ENCODE data around the gene RIMKLA. TPM values are rescaled to one million over a fixed set of nuclear protein-coding genes. Genes with fewer than 3 reads are reported as not detected.

The RIMKLA gene
- total and polyA plus RNA-seq, 2 experiments from 2014 or later = 4.1 to 6.6 TPM

DNA sequence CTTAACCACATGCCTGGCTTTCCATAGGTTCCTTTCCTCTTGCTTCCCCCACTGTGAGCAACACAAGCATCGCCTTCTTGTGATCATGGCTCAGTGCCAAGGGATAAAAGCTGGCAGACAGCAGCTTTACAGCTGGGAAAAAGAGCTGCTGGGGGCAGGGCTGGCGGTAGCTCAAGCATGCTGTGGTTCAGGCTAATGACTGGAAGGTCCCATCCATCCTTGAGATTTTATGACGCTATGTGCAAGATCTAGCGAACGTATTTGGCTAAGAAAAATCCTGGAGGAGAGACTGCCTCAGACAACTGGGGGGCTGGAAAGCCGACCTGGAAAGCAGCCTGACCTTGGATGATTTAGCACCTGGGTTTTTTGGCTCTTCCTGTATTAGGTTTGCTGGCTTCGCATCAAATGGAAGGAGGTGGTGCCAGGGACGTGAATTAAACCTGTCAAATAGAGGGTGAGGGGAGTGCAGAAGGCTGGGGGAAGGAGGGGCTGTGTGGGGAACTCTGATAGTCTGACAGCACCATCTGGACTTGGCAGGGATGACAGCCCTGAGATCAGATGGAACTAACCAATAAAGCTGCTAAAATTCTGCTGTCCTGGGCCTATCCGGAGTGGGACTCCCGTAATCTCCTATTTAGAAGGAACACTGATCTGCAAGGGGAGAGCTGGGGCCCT, 40.5 kb downstream of the RIMKLA start:
- Histone ChIP-seq H3K36me3 (ENCODE audit: insufficient read depth) (no peaks in the 10 kb centered on the region), H2AFZ (no peak overlapping the region), H3K4me1 (ENCODE audit: insufficient read depth) (peaks cover 27% of the 10 kb centered on the region), H4K20me1 (replicated peaks; ENCODE audit: insufficient read depth) (no peaks in the 10 kb centered on the region), H3K4me3 (no peak overlapping the region), H3F3A (replicated peaks; ENCODE audit: low read depth) (no peaks in the 10 kb centered on the region), H3K27ac (ENCODE audit: low read depth) (no peak overlapping the region), H3K4me2 (no peak overlapping the region), H3K79me2 (replicated peaks; ENCODE audit: insufficient read depth) (no peaks in the 10 kb centered on the region), H3K9me2 (ENCODE audit: insufficient read depth) (no peaks in the 10 kb centered on the region), H3K27me3 (ENCODE audit: insufficient read depth) (no peaks in the 10 kb centered on the region)
- no peaks in the 10 kb centered on the region for H3K36me3 Mint-ChIP-seq (ENCODE audit: low read depth)
- H3K27me3 Mint-ChIP-seq (ENCODE audit: insufficient read depth, low read depth, poor library complexity) = peaks cover 11% of the 10 kb centered on the region
- no peak overlapping the region for H3K27ac Mint-ChIP-seq
- no peak overlapping the region for H3K4me3 Mint-ChIP-seq
- peaks cover 37% of the 10 kb centered on the region for H3K4me1 Mint-ChIP-seq
- no peaks in the 10 kb centered on the region for H3K9me3 Mint-ChIP-seq
- ATAC-seq (no peak), DNase-seq (ENCODE audit: low spot score) (no peak)
- TF ChIP-seq CREB1 (CRISPR knock-in tag; IDR thresholded peaks at IDR 0.05; ENCODE audit: low read depth) (no peak), EZH2 (IDR thresholded peaks at IDR 0.05; ENCODE audit: low read depth, unreplicated experiment) (no peak), NANOG (IDR thresholded peaks at IDR 0.05; ENCODE audit: borderline replicate concordance) (no peak)
- TF ChIP-seq, protein P1, sequence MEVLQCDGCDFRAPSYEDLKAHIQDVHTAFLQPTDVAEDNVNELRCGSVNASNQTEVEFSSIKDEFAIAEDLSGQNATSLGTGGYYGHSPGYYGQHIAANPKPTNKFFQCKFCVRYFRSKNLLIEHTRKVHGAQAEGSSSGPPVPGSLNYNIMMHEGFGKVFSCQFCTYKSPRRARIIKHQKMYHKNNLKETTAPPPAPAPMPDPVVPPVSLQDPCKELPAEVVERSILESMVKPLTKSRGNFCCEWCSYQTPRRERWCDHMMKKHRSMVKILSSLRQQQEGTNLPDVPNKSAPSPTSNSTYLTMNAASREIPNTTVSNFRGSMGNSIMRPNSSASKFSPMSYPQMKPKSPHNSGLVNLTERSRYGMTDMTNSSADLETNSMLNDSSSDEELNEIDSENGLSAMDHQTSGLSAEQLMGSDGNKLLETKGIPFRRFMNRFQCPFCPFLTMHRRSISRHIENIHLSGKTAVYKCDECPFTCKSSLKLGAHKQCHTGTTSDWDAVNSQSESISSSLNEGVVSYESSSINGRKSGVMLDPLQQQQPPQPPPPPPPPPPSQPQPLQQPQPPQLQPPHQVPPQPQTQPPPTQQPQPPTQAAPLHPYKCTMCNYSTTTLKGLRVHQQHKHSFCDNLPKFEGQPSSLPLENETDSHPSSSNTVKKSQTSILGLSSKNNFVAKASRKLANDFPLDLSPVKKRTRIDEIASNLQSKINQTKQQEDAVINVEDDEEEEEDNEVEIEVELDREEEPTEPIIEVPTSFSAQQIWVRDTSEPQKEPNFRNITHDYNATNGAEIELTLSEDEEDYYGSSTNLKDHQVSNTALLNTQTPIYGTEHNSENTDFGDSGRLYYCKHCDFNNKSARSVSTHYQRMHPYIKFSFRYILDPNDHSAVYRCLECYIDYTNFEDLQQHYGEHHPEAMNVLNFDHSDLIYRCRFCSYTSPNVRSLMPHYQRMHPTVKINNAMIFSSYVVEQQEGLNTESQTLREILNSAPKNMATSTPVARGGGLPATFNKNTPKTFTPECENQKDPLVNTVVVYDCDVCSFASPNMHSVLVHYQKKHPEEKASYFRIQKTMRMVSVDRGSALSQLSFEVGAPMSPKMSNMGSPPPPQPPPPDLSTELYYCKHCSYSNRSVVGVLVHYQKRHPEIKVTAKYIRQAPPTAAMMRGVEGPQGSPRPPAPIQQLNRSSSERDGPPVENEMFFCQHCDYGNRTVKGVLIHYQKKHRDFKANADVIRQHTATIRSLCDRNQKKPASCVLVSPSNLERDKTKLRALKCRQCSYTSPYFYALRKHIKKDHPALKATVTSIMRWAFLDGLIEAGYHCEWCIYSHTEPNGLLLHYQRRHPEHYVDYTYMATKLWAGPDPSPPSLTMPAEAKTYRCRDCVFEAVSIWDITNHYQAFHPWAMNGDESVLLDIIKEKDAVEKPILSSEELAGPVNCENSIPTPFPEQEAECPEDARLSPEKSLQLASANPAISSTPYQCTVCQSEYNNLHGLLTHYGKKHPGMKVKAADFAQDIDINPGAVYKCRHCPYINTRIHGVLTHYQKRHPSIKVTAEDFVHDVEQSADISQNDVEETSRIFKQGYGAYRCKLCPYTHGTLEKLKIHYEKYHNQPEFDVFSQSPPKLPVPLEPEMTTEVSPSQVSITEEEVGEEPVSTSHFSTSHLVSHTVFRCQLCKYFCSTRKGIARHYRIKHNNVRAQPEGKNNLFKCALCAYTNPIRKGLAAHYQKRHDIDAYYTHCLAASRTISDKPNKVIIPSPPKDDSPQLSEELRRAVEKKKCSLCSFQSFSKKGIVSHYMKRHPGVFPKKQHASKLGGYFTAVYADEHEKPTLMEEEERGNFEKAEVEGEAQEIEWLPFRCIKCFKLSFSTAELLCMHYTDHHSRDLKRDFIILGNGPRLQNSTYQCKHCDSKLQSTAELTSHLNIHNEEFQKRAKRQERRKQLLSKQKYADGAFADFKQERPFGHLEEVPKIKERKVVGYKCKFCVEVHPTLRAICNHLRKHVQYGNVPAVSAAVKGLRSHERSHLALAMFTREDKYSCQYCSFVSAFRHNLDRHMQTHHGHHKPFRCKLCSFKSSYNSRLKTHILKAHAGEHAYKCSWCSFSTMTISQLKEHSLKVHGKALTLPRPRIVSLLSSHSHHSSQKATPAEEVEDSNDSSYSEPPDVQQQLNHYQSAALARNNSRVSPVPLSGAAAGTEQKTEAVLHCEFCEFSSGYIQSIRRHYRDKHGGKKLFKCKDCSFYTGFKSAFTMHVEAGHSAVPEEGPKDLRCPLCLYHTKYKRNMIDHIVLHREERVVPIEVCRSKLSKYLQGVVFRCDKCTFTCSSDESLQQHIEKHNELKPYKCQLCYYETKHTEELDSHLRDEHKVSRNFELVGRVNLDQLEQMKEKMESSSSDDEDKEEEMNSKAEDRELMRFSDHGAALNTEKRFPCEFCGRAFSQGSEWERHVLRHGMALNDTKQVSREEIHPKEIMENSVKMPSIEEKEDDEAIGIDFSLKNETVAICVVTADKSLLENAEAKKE (CRISPR knock-in tag; IDR thresholded peaks at IDR 0.05) = no peak
- TF ChIP-seq, protein P2, sequence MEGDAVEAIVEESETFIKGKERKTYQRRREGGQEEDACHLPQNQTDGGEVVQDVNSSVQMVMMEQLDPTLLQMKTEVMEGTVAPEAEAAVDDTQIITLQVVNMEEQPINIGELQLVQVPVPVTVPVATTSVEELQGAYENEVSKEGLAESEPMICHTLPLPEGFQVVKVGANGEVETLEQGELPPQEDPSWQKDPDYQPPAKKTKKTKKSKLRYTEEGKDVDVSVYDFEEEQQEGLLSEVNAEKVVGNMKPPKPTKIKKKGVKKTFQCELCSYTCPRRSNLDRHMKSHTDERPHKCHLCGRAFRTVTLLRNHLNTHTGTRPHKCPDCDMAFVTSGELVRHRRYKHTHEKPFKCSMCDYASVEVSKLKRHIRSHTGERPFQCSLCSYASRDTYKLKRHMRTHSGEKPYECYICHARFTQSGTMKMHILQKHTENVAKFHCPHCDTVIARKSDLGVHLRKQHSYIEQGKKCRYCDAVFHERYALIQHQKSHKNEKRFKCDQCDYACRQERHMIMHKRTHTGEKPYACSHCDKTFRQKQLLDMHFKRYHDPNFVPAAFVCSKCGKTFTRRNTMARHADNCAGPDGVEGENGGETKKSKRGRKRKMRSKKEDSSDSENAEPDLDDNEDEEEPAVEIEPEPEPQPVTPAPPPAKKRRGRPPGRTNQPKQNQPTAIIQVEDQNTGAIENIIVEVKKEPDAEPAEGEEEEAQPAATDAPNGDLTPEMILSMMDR (conservative IDR thresholded peaks at IDR 0.05; ENCODE audit: low read depth in 2 of 2) = no peak

Data from GM23338 (cell line).